GM12892 (cell line): ENCODE data around the gene TNFRSF4.

Source experiments
- POLR2A ChIP-seq: IDR thresholded peaks from 2 replicates; pipeline ENCODE4 v1.6.1; 2011; ENCODE audit warnings: low read depth, low read length, control low read depth
- POLR2AphosphoS5 ChIP-seq: IDR thresholded peaks from 2 replicates; pipeline ENCODE4 v1.6.1; 2011; ENCODE audit warnings: low read depth, low read length, control low read depth
- TAF1 ChIP-seq: IDR thresholded peaks from 2 replicates; pipeline ENCODE4 v1.6.1; 2011; ENCODE audit warnings: low read depth, mild to moderate bottlenecking, control low read depth, low read length, borderline replicate concordance

- TF ChIP-seq TAF1, result no peak
- no peak for TF ChIP-seq POLR2A
- TF ChIP-seq POLR2AphosphoS5, result no peak
These were observed 45.6 kb upstream of the TNFRSF4 start for GRCh38 chr1:1259540-1259939.
